HG03095 (cell line): ENCODE results near the gene DR1.

Experiments used
- ATAC-seq: cut with Tn5 transposase; IDR thresholded peaks from one replicate; pipeline ENCODE4 v1.9.1; 2021; ENCODE audit warnings: moderate library complexity; ENCODE audit not compliant: unreplicated experiment

Gene DR1

DNA sequence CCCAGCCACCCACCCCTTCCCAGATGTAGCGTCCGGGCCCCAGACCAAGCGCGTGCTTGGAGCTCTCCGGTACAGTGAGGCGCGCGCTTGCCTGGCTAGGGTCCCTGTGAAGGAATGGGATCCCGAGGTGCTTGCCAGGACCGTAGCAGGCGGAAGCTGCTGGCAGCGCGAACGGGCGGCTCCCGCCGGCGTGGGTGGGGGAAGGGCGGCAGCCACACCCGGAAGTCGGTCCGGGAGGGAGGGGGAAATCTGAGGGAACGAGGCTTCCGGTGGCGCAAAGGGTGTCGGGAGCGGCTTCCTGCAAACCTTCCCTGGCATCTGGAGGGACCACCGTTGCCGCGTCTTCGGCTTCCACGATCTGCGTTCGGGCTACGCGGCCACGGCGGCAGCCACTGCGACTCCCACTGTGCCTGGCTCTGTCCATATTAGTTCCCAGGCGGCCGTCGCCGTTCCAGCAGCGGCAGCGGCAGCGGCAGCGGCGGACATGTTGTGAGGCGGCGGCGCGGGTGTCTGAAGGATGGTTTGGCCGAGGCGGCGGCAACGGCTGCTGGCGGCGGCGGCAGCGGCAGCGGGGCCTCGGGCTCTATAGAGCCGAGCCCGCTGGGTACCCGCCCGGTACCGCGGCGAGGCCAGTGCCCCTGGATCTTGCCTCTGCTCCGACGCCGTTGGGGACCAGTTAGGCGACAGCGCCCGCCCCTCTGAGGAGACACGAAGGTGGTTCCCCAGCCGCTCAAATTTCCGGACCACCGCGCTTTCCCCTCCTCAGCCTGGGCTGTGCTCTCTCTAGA is at the start of gene DR1:
TSS of gene DR1 (plus strand) at position 275 of the 788 bp plus-strand sequence. CDS start 739 bp downstream, outside the sequence.
- peak; percentile 73 for ATAC-seq

DNA sequence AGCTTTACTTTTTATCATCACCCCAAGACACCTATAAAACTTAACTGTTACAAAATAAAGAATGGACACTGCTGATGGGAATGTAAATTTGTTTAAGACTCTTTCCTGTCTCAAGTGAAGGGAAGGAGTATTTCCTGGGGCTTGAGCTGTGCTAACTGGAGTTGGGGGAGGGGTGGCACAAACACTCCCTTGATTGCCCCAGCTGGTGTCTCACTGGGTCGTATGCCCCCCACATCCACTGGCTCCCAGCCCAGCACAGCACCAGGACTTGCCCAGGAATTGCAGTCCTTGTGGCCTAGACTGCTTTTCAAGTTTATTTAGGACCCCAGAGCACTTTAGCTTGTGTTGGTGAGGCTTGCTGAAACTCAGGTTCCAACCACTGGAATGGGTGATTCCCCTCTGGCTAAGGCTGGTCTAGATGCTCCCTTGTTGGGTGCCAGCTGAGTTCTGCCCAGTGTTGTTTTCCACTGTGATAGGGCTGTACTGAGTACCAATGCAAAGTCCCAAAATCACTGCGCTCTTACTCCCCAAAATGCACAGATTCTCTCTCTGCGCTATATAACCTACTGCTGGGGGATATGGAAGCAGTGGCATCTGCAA is 49.1 kb upstream of the DR1 start:
- no peak for ATAC-seq

DNA sequence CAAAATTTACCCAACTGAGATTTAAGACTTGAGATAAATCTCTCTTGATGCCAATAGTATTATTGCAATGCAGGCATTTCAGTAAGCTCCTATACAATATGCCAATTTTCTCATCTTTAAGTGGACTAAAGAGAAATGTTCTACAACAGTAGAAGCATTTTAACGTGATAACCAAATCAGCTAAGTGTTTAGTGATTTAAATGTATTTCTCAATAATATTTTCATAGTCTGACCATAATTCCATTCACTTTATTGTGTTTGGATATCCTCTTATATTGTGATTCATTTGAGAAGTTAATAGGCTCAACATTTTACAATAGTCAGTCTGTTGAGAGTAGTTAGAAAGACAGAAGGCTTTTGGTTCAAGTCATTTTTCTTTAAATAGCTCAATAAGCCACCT is 44.6 kb upstream of the DR1 start:
- no peak for ATAC-seq

DNA sequence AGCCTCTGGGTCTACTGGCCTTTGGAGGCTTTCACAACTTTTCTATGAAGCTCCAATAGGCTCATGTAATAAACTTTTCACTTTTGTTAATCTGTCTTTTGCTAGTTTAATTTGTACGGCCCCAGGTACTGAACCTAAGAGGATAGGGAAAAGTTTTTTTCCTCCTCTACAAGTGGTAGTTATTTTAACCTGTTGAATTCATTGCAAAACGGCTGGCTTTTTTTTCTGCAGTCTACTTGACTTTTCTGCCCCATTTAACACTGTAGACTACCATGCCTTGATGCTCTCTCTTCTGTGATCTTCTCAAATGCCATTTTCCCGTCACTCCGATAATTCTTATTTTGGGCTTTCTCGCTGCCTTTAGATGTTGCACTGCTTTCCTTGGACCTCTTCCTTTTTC is 43.6 kb upstream of the DR1 start:
- no peak for ATAC-seq

DNA sequence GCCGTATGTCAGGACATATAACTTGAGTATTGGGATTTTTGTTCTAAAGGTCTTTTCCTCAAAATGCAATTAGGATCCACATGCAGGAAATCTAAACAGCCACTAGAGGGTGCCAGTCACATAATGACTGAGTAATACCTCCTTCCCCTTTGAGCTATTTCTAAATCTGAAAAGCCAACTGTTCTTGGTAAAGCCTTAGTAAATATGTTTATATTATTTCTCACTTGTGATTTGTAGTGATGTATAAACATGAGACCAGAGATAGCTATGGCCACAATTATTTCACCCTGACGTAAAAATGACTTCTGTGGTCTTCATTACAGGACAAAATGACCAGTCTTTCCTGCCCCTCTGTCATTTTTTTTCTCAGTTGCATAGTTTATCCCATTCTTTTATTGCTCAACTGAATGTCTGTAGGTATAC is 41.0 kb upstream of the DR1 start:
- peak; percentile 62 for ATAC-seq

DNA sequence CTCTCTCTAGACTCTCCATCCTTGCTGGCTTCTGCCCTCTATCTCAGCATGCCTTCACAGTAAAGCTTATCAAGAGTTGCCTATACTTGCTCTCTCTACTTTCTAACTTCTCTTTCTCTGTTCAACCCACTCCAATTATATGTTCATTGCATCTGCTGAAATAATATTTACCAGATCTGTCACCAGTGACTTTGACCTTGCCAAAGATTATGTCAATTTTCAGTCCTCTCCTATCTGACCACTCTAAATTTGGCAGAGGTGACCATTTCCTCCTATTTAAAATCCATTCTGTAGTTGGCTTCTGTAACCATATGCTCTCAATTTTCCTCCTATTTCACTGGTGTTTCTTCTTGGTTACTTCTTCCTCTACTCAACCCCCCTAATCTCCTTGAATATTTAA is 38.8 kb upstream of the DR1 start:
- no peak for ATAC-seq

DNA sequence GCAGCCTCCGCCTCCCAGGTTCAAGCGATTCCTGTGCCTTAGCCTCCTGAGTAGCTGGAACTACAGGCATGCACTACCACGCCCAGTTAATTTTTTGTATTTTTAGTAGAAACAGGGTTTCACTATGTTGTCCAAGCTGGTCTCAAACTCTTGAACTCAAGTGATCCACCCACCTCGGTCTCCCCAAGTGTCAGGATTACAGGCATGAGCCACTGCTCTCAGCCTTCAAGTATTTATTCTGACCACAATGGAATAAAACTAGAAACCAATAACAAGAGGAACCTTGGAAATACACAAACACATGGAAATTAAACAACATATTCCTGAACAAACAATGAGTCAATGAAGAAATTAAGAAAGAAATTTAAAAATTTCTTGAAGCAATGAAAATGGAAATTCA is 32.7 kb upstream of the DR1 start:
- ATAC-seq: no peak

DNA sequence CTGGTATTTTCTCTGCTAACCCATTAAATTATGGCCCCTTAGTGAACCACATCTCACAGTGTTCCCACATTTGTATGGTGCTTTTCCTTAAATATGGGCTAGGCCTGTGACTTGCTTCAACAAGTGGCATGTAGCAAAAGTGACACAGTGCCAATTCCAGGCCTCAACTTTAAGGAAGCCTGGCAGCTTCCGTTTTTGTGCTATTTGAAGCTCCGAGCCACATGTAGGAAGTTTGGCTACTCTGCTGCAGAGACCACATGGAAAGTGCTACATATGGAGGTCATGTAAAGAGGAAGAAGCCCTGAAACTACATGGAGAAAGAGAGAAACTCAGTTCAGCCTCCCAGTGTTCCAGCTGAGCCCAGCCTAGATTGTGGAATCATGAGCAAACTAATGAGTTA is 28.5 kb upstream of the DR1 start:
- no peak for ATAC-seq

DNA sequence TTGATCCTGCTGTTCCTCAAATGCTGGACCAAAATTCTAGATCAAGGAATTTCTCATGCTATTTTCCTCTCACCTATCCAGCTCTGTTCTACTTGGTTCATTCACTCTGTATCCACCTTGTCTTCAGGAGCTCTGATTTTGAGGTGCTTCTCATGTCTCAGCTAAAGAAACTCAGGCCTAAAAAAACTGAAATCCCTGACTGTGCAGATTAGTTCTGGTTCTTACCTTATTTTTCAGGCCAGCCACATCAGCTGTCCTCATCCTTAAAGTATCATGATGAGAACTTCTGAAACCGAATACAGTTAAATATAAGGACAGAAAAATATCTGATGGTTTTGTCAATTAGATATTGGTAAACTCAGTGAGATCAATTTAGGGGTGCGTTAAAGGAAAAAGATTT is 27.8 kb upstream of the DR1 start:
- ATAC-seq: no peak

DNA sequence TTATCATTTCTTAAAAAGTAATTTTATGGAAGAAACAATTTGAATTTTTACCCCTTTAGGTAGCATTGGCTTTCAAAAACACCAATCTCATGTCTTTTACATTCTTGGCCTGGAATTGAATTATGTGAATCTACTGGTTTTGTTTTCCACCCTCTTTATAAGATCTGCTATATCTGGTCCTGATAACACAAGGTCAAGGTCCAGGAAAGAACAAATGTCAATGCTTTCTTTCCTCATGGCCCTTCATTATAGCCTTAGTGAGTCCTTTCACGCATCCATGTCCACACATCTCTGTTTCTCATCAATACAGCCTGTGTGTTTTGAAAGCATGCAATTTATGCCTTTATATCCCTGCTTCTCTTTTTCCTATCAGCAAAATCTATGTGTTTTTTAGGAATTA is 24.0 kb upstream of the DR1 start:
- no peak for ATAC-seq

DNA sequence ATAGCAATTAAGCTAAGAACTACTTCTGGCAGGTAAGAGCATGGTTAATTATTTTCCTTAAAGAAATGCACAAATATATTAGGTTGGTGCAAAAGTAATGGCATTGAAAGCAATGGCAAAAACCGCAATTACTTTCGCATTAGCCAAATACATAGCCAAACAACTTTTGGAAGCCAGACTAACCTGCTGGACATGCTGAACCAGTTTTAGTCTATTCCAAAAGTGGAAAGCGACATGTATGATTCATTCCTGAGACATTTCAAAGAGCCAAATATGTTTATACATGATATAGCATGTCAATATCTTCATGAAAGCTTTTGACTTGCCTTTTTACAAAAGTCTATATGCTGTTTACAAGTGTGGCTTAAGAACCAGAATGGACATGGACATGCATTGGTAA is 23.4 kb upstream of the DR1 start:
- no peak for ATAC-seq

DNA sequence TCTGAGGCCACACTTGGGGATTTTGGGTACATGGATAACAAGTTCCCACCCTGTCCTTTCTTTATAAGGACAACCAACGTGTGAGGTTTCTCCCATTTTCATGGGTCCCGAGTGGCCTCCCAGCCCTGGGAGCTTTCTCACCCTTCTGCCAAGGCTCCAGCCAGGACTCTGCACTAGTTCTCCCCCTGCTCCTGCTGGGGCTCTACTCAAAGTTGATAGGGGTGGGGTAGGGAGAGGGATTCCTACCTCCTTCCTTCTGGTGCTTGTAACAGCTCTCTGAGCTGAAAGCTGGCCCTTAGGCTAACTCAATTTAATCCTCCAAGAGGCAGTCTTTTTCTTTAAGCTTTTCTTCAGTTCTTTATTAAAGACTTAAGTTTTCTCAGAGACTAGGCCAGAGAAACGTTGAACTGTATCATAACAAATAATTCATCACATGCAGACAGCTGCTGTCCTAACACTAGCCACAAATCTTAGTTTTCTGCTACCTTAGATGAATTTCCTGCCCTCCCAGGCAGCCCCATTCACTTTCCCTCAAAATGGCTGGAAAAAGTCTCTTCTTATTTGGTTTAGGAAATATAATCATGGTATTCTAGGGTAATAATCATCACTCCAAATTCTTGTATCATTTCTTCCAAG is 22.4 kb upstream of the DR1 start:
- no peak for ATAC-seq

DNA sequence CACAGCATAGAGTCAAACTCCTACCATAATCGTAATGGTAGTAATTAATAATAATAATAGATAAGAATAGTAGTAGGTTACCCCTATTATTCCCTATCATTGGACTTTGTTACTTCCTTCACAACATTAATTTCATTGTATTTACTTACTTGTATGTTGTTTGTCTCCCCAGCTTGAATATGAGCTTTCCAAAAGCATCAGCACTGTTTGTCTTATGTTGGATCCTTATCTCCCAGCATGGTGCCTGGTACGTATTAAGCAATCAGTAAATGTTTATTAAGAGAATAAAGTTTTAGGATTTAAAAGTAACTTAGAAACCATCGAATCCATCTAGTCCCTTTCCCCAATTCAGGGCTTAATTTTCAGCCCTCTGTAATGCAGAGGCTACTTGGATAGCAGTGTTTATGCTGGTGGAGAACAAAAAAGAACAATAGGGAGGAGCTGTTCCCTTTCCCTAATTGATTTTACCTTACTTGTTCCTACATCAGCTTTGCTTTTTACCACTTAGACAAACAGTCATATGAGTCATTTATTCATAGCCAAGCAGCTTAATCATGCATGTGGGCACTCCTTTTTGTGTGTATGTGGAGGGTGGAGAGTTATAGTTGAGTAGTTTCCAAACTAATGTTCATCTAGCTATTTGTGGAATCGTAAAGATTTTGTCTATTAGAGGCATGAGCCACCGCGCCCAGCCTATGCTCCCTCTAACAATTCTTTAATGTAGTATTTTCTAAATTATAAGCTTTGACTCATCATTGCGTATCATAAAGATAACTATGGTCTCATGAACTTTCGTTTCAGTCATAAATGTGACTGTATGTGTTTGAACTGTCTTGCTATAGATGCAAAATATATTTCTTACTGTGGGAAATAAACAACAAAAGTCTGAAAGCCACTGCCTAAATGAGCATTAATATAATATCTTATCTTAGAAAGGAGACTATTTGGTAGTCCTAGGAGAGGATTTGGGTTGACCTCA is 20.9 kb upstream of the DR1 start:
- ATAC-seq: no peak

DNA sequence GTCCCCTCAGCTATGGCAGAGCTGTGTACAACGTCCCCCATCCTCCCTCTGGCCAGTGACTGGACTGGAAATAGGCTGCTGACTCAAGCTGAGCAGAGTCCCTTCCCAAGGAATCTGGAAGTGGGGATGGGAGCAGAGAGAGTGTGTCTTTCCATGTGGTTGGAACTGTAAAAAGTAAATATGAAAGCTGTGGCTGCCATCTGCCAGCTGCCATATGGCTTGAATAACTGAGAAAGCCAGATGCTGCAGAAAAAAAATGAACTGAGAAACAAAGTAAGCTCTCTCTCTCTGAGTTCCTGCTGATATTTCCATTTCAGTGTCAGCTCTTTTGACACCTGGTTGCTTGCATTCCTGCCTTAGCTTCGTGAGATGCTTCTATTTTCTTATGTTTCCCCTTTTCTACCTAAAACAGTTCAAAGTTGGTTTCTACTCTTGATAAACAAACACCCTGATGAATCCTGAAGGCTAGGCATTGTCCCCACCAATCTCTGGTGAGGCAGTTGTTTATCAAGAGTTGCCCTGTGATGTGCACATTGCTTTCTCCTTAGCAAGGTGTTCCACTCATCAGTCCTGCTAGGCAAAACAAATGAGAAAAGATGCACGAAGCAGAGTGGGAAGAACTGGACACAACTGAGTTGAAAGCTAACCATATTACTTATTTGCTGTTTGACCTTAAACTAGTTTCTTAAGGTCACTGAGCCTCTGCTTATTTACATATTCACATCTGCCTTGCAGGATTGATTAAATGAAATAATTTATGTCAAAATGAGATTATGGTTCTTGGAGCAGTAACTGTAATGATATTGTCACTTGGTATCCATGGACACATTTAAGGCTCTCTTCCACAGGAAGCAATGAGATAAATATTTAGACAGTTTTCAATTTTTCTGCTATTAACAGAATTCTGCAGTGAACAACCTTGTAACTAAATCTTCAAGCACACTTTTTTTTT is 16.6 kb upstream of the DR1 start:
- peak; percentile 62 for ATAC-seq

DNA sequence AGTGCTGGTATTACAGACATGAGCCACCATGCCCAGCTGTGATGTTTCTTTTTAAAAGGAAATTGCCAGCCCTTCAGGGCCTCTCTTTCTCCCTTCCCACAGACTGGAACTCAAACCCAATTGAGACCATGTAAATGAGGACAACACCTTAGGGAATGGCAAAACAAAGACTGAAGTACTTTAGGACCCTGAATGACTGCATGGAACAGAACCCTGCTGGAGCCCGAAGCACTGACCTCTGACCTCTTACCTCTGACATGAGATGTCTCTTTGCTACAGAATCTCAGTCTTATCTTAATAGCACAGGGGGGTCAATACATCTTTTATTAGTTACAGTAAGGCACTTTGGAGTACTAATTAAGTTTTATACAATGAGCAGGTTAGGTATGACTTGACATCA is 15.5 kb upstream of the DR1 start:
- no peak for ATAC-seq

DNA sequence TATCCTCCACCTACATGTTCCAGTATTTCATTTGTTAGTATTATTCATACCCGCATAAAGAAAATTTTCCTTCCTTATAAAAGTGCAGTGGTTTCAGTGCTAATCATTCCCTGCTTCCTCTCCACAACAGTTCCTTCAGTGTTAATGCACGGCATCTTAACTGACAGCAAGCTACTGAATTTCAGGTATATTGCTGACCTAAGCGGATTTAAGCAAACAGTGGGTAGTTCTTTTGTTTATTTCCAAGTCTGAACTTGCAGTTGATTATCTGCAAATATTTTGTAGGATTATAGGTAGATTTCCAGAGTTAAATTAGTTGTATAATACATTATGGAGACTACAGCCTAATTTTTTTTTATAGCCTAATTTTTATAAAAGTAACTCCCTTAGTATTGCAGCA is 15.1 kb upstream of the DR1 start:
- no peak for ATAC-seq

DNA sequence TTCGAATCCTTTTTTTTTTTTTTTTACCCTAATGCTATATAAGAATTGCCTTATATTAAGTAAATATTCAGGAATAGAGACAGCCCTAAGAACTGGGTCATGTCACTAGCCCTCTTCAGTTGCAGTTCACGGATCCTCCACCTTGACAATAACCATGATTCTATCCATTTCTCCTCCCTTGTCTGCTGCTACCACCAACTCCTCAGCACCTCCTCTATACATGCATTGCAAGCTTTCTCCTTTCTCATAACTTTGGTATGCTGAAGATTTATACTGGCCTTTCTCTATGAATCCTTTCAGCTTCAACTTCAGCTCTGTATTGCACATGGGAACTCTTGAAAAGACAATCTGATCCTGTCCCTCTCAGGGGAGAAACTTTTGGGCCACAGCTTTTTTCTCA is 14.3 kb upstream of the DR1 start:
- ATAC-seq: no peak

DNA sequence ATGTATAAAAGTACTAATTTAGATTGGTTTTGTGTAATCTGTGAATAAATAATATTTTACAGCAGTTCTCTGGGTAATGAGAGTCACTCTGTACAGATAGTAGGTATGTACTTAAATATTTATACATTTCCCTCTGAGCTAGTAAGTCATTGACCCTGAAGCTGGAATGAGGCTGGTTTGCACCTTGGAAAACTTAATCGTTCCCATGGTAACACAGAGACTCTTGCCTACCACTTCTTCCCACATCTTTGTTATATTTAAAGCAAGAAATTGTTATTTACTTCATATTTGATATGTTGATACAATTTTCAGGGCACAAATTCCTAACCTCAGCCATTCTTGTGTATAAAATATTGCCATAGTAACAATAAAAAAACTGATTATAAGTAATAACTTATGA is 13.3 kb upstream of the DR1 start:
- ATAC-seq: no peak

DNA sequence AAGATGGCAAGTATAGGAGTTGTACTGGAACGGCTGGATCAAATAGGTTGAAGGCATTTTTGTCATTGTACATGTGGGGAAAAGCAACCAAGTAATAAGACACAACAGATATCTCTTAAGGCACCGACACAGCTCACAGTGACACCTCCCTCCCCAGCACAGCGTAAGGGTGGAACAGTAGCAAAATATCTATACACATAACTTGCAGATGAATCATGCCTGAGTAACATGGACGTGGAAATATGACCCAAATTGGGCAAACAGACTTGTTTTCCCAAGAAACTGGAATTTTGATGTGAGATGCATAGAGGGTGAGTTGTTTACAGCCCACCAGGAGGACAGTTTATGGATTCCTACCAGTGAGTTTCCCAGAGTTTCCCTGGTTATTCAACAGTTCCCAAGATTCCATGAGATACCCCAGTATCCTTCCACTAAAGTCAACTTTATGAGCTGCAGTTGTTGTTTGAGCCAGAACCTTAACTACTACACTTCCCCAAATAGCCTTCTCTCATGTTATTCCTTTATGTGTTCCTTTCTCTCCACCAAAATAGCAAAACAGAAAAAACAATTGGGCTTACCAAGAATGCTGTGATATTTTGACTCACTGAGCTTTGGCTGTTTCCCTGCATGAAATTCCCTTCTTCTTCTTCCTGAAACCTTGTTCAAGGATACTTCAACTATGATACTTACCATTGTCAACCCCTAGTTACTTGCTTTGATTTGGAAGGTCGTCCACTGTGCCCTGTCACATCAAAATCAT is 7.1 kb upstream of the DR1 start:
- no peak for ATAC-seq
